ENCODE measurements around the gene AKR1B1.

Gene AKR1B1

DNA sequence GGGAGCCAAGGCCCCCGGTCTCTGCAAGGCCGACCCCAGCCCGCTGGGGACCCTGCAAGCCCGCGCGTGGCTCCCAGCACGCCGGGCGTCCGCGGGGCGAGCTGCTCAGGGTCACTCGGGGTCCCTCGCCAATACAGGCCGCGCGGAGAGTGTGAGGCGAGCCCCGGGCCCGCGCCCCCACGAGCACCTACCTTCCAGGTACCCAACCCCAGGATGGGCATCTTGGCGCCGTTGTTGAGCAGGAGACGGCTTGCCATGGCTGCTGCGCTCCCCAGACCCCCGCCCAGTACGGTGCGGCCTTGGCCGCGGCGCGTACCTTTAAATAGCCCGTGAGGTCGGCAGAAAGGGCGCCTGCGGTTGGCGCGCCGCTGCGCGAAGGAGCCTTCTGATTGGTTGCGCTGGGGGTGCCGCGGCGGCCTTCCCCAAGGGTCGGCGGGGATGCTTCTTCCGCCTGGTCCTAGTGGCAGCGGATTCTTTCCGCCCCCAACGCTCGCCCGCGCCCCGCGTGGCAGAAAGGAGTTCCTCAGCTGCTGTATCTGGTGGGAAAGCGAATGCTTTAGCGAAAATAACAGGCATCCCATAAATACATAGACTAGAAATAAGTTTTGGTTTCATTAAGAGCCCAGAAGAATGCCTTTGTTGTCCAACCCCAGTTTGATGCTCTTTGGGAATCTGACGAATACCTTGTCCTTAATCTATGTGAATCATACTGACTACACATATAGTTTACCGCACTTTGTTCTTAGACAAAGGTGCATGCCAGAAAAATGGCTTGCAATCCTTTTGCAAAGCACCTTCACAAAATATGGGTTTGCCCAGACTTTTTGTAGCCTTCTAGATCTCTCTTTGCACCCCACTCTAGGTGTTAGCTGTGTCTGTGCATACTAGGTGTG, at the start of gene AKR1B1:
TSS of gene AKR1B1 (minus strand) at position 295 of the 893 bp plus-strand sequence. CDS start at position 257, 38 bp downstream.
- in situ Hi-C loops (cut with MboI; ENCODE audit: low sequenced_read_pairs): no loop called here

DNA sequence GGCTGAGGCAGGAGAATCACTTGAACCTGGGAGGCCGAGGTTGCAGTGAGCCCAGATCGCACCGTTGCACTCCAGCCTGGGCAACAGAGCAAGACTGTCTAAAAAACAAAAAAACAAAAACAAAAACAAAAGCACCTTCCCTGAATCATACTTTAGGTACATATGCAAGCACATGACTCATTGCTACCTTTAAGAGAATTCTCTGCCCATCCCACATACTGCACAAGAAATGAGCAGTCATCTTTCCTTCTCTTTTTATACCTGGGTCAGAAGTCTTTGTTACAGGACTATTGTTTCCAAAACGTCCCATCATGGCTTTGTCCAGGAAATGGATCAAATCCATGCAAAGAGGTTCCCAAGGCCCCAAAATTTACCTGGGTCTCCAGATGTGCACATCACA, 47.0 kb upstream of the AKR1B1 start:
- in situ Hi-C loops (cut with MboI; ENCODE audit: low sequenced_read_pairs): no loop called here

GRCh38 chr7:134504660-134505164, 45.8 kb upstream of the AKR1B1 start:
- in situ Hi-C loops (cut with MboI; ENCODE audit: low sequenced_read_pairs): no loop called here

DNA sequence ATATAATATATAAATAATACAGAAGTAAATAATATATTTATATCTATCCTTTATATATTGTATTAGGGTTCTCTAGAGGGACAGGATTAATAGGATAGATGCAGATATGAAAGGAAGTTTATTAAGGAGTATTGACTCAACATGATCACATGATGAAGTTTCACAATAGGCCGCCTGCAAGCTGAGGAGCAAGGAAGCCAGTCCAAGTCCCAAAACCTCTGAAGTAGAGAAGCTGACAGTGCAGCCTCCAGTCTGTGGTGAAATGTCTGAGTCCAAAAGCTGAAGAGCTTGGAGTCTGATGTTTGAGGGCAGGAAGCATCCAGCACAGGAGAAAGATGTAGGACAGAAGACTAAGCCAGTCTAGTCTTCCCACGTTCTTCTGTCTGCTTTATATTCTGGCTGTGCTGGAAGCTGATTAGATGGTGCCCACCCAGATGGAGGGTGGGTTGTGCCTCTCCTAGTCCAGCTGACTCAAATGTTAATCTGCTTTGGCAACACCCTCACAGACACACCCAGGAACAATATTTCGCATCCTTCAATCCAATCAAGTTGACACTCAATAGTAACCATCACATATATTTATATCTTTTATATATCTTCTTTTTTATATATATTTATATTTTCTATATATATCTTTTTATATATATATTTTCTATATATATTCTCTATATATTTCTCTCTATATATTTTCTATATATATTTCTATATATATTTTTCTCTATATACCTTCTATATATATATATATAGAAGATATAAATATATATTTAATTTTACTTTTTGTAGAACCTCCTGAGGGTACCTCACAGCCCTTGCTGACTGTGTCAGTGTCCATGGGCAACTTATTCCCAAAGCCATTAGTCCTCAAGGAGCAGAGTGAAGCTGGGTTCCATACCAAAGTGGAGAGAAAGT, 43.8 kb upstream of the AKR1B1 start:
- in situ Hi-C loops (cut with MboI; ENCODE audit: low sequenced_read_pairs): no loop called here

DNA sequence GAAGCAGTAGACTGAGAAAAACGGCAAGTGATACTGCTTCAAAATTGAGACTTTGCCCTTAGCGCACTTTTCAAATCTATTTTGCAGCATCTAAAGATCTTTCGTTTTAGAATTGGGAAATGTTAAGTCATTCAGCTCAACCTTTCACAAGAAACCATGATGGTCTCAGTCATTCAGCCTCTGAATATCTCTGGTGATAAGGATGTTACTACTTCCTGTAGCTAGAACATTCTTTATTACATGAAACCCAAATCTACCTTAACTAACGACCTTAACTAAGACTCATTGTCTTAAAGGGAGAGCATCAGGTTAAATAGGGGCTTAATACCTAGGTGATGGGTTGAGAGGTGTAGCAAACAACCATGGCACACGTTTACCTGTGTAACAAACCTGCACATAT, 42.1 kb upstream of the AKR1B1 start:
- in situ Hi-C loops (cut with MboI; ENCODE audit: low sequenced_read_pairs): no loop called here

DNA sequence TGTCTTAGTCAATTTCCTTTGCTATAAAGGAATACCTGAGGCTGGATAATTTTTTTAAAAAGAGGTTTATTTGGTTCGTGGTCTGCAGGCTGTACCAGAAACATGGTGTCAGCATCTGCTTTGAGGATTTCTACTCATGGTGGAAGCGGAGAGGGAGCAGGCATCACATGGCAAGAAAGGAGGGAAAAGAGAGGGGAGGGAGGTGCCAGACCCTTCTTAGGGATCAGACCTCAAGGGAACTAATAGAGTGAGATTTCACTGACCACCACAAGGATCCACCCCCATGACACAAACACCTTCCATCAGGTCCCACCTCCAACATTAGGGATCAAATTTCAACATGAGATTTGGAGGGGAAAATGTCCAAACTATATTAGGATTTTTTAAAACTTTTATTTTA, 41.5 kb upstream of the AKR1B1 start:
- in situ Hi-C loops (cut with MboI; ENCODE audit: low sequenced_read_pairs): no loop called here

- in situ Hi-C loops (cut with MboI; ENCODE audit: low sequenced_read_pairs): no loop called here
Observed at GRCh38 chr7:134495546-134495945, 36.6 kb upstream of the AKR1B1 start.

GRCh38 chr7:134493091-134493490, 34.2 kb upstream of the AKR1B1 start:
- in situ Hi-C loops (cut with MboI; ENCODE audit: low sequenced_read_pairs): no loop called here

DNA sequence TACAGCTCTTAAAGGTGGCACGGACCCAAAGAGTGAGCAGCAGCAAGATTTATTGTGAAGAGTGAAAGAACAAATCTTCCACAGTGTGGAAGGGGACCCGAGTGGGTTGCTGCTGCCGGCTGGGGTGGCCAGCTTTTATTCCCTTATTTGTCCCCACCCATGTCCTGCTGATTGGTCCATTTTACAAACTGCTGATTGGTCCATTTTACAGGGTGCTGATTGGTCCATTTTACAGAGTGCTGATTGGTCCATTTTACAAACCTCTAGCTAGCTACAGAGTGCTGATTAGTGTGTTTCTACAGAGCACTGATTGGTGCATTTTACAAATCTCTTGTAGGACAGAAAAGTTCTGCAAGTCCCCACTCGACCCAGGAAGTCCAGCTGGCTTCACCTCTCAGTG, 28.8 kb upstream of the AKR1B1 start:
- in situ Hi-C loops (cut with MboI; ENCODE audit: low sequenced_read_pairs): loop anchor here (10.0 kb wide), 1 partner anchor 113 kb away; no protein-coding TSS in a partner anchor

DNA sequence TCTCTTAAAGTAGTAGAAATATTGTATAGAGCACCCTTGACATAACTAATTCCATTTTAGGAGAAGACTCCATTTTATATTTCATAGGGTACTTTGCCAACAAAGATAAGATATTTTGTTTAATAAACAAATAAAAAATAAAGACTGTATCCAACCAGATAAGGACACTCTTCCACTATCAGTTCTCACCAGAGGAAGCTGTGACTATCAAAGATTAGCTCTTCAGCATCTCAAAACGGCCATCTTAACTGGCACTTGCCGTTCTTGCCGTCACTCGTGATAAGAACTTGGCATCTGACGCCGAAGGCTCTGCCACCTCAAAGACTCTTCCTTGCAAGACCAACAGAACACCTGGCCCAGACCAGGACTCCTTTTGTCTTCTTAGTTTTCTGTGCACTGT, 26.3 kb upstream of the AKR1B1 start:
- in situ Hi-C loops (cut with MboI; ENCODE audit: low sequenced_read_pairs): loop anchor here (10.0 kb wide), 1 partner anchor 110 kb away; no protein-coding TSS in a partner anchor

DNA sequence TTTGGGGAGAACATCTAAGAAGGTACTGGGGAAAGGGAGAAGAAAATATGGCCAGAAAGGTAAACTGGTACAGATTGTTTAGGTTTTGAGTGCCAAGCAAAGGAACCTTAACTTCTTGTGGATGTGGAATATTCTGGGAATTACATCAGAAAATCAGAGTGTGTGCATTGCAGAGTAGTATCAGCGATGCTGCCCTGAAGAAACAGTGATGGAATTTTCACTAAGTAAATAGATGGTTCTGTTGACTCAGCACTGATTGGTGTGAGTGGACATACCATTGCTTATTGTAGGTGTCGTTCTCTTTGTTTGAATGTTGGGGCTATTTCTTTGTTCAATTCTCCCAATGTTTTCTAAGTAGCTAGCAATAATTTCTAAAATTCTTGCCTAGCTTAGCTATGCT, 24.4 kb upstream of the AKR1B1 start:
- in situ Hi-C loops (cut with MboI; ENCODE audit: low sequenced_read_pairs): loop anchor here (10.0 kb wide), 1 partner anchor 108 kb away; no protein-coding TSS in a partner anchor

DNA sequence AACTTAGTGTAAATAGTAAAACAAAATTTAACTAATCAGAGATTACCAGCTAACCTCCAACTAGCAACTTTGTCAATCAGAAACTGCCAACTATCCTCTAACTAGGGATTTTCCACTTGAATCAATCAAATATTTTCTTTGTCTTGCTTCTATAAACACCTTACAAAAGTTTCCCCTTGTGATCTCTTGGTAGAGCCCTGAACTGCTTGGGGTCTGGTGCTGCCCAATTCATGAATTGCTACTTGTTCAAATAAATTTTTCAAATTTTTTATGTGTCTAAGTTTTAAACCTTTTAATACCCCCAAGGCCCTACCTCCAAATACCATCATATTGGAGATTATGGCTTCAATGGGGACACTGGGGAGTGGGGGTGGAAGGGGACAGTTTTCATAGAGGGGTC, 24.0 kb upstream of the AKR1B1 start:
- in situ Hi-C loops (cut with MboI; ENCODE audit: low sequenced_read_pairs): loop anchor here (10.0 kb wide), 1 partner anchor 108 kb away; no protein-coding TSS in a partner anchor

- in situ Hi-C loops (cut with MboI; ENCODE audit: low sequenced_read_pairs): loop anchor here (10.0 kb wide), 1 partner anchor 106 kb away; no protein-coding TSS in a partner anchor
Observed at GRCh38 chr7:134481167-134481566, 22.3 kb upstream of the AKR1B1 start.

- in situ Hi-C loops (cut with MboI; ENCODE audit: low sequenced_read_pairs): loop anchor here (10.0 kb wide), 1 partner anchor 106 kb away; no protein-coding TSS in a partner anchor
Observed at GRCh38 chr7:134480730-134481129, 21.8 kb upstream of the AKR1B1 start.

DNA sequence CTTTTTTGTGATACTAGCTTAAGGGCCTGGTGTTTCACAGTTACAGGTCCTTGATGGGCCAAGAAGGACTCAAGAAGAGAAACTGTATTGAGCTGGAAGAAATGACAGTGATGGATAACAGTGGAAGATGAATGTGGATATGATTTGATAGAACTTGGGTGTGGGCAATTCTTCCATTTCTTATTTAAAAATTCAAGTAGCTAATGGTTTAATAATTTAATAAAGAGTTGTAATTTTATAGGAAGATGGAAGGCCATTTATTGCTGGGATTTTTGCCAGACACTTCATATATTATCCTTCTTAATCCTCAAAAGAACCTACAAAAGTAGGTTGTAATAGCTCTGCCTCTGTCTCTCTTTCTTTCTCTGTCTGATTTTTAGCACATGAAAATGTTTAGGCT, 21.3 kb upstream of the AKR1B1 start:
- in situ Hi-C loops (cut with MboI; ENCODE audit: low sequenced_read_pairs): loop anchor here (10.0 kb wide), 1 partner anchor 105 kb away; no protein-coding TSS in a partner anchor

GRCh38 chr7:134478707-134479106, 19.8 kb upstream of the AKR1B1 start:
- in situ Hi-C loops (cut with MboI; ENCODE audit: low sequenced_read_pairs): no loop called here

DNA sequence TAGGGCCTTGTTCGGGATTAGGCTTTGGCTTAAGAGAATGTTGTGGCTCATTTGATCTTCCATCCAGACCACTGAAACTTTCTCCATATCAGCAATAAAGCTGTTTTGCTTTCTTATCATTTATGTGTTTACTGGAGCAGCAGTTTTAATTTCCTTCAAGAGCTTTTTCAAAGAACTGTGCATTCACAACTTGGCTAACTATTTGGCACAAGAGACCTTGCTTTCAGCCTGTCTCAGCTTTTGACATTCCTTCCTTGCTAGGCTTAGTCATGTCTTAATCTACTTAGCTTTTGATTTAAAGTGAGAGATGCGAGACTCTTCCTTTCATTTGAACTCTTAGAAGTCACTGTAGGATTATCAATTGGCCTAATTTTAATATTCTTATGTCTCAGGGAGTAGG, 19.1 kb upstream of the AKR1B1 start:
- in situ Hi-C loops (cut with MboI; ENCODE audit: low sequenced_read_pairs): no loop called here

- in situ Hi-C loops (cut with MboI; ENCODE audit: low sequenced_read_pairs): no loop called here
Observed at GRCh38 chr7:134476044-134476443, 17.1 kb upstream of the AKR1B1 start.

DNA sequence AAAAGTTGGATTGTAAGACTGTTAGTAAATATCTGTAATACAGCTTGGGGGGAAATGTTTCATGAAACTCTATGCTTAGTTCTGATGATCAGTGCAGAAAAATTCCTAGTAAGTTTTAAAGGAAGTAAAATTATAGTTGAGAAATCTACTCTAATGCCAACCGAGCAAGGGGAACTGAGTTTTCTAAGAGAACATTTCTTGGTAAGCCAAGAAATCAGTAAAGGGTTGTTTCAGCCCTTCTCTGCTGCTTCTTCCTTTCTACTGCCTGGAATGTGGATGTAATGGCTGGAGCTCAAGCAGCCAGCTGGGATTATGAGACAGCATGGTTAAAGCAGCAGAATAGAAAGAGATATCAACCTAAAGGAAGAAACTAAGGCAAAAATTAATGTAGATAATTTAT, 15.9 kb upstream of the AKR1B1 start:
- in situ Hi-C loops (cut with MboI; ENCODE audit: low sequenced_read_pairs): no loop called here

DNA sequence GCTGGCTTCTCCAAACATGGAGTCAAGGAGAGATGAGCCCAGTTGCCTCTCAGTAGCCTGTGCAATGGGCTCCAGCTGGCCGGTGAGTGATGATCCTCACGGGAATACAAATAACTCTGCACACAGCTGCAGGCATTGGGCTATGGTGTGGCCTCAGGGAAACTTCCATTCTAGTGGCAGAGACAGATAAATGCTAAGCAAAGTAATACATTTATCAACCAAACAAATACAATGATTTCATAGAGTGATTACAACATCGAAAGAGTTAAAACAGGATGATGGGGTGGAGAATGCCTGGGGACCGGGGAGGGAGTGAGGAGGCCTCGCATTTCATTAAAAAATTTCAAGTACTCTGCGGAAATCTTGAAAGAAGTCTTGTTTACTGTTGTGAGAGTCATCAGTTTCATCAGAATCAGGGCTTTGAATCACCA, 15.0 kb upstream of the AKR1B1 start:
- in situ Hi-C loops (cut with MboI; ENCODE audit: low sequenced_read_pairs): no loop called here

Measured in HL-60/S4 treated with retinoic acid at 250 ng/mL for 4 days and 3 days (cell line).